HG02852 (cell line): ENCODE results near the gene HDAC4.

Source experiments
- ATAC-seq: cut with Tn5 transposase; IDR thresholded peaks from one replicate; pipeline ENCODE4 v1.9.1; 2021; ENCODE audit warnings: mild to moderate bottlenecking, moderate library complexity; ENCODE audit not compliant: unreplicated experiment

Gene HDAC4

GRCh38 chr2:239150125-239151011, 250.5 kb downstream of the HDAC4 start:
- ATAC-seq, result no peak

GRCh38 chr2:239149501-239149900, 251.3 kb downstream of the HDAC4 start:
- no peak for ATAC-seq

GRCh38 chr2:239148495-239149200, 252.2 kb downstream of the HDAC4 start:
- no peak for ATAC-seq

GRCh38 chr2:239147376-239147775, 253.4 kb downstream of the HDAC4 start:
- no peak for ATAC-seq

GRCh38 chr2:239146741-239147181, 254.1 kb downstream of the HDAC4 start:
- no peak for ATAC-seq

- no peak for ATAC-seq
Measured at GRCh38 chr2:239146011-239146641, 254.7 kb downstream of the HDAC4 start.

GRCh38 chr2:239145601-239146000, 255.2 kb downstream of the HDAC4 start:
- no peak for ATAC-seq

- no peak for ATAC-seq
Measured at GRCh38 chr2:239145106-239145505, 255.7 kb downstream of the HDAC4 start.

GRCh38 chr2:239144713-239144999, 256.2 kb downstream of the HDAC4 start:
- ATAC-seq, result no peak

GRCh38 chr2:239143858-239144712, 256.7 kb downstream of the HDAC4 start:
- ATAC-seq, result no peak

- no peak for ATAC-seq
Measured at GRCh38 chr2:239142806-239143205, 258.0 kb downstream of the HDAC4 start.

GRCh38 chr2:239142296-239142695, 258.5 kb downstream of the HDAC4 start:
- no peak for ATAC-seq

- no peak for ATAC-seq
Measured at GRCh38 chr2:239141021-239141760, 259.6 kb downstream of the HDAC4 start.

- no peak for ATAC-seq
Measured at GRCh38 chr2:239140346-239141020, 260.3 kb downstream of the HDAC4 start.

- no peak for ATAC-seq
Measured at GRCh38 chr2:239139566-239139965, 261.3 kb downstream of the HDAC4 start.

- no peak for ATAC-seq
Measured at GRCh38 chr2:239139101-239139500, 261.7 kb downstream of the HDAC4 start.

- no peak for ATAC-seq
Measured at GRCh38 chr2:239138610-239139009, 262.2 kb downstream of the HDAC4 start.

- ATAC-seq, result no peak
Measured at GRCh38 chr2:239137898-239138283, 262.9 kb downstream of the HDAC4 start.

GRCh38 chr2:239137165-239137897, 263.5 kb downstream of the HDAC4 start:
- no peak for ATAC-seq
